Stimulated activated CD4-positive, alpha-beta T cell treated with anti-CD3 and anti-CD28 coated beads, Interleukin-2, amount 100 ng/mL, for 24 hours (primary cell): ENCODE results near the gene MRAS.

Source experiments
- DNase-seq, 2 donors: peaks; one replicate each; pipeline ENCODE4 v3.0.0-alpha.2; 2020

The MRAS gene

DNA sequence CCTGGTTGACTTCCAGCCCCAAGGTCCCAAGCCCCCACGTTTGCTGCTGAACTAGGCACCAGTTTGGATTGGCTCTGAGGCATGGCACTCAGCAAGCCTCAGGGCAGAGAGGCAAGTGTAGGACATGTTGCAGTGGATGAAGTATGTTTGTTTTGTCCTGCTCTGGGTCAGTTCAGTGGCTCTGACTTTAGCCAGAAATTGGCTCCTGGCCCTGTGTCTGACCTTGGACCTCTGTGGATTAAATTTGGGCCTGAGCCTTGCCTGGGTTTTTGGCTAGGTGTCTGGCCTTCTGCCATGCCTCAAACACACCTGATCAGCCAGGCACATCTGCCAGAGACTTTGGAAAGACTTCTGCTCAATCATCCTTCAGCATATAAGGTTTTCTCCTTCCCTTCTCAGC, 3.6 kb upstream of the MRAS start:
- no peak for DNase-seq

DNA sequence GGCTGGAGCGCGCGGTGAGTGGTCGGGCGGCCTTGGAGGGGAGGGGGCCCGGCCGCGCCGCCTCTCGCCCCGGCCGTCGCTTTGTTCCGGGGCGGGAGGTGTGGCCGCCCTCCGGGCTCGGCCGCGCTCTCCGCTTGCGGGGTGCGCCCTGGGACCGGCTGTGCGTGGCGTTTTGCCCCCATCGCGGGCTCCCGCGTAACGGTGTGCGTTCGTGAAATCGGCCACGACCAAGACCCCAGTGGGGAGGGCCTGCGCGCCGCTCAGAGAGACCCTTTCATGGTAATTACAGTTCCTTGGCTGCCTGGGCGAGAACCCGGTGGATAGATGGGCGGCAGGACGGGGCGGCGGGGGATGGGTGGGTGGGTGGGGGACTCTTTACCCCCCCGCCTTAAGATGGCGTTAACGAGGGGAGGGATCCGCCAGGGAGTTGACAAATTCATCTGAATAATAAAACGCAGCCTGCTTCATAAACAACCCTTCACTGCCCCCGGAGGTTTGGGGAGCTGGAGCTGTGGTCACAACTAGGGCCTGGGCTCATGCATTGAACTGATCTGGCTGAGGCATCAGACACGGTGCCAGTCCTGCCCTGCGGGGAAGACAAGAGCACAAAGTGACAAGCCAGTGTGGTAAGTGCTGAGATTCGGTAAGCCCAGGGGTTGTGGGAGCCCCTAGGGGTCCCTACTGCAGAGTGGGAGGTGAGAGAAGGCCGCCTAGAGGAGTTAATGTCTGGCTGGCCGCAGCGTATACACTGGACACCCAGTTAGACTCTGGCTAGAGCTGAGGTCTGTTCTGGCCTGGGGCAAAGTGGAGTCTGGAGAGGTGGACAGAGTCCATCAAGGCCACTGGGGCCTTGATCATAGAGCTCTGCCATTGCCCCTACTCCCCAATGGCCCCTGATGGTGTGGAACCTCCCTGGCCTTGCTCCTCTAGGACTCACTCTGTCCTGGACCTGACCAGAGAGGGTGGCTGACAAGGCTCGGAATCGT, 668 bp downstream of the MRAS start:
- peak in 1 of 2 donors; percentile 10 for DNase-seq

DNA sequence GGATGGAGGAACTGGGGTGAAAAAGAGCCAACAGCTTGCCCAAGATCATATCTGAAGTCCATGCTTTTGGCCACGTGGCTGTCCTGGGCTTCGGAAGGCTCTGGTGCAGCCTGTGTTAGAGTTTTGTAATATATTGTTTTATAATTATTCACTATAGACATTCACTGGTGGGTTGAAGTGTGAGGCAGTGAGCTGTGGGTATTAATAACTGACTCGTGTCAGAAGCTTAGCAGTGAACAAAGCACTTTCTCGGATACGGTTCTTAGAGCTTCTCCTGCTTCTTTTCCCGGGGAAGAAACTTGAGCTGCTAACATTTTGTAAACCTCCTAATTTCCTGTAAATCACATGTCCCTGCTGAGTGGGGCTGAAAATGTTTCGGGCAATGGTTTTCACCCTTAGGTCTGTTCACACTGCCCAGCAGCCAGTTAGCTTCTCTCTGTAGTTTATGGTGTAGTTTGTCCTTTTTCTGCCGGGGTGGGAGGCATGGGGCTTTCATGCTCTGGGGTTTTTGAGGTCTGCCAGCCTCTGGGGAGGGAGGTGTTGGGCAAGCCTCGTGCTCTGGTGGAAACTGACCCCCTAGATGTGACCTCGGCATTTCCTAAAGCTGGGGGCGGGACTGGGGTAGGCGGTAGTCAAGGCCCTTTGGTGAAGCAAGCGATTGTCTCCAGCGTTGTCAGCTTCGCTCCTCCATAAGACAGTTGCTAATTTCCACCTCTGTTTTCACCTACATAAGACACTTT, 1.7 kb downstream of the MRAS start:
- DNase-seq = no peak

DNA sequence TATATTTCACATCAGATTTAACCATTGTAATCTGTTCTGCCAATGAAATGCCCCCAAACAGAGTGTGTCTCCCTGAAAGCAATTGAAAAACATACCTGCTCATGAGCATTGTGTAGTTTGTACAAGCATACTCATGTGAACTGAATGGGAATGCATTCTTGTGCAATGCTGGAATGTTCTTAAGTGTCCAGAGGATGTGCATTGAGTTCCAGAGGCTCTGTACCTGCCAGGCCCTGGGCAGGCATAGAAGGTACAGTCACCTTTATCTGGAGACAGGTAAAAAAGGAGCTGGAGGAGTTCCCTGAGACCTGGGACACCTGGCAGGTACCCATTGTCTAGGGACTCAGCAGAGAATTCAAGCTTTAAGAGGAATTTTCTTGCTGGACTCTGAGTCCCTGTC, 2.8 kb downstream of the MRAS start:
- DNase-seq = no peak

DNA sequence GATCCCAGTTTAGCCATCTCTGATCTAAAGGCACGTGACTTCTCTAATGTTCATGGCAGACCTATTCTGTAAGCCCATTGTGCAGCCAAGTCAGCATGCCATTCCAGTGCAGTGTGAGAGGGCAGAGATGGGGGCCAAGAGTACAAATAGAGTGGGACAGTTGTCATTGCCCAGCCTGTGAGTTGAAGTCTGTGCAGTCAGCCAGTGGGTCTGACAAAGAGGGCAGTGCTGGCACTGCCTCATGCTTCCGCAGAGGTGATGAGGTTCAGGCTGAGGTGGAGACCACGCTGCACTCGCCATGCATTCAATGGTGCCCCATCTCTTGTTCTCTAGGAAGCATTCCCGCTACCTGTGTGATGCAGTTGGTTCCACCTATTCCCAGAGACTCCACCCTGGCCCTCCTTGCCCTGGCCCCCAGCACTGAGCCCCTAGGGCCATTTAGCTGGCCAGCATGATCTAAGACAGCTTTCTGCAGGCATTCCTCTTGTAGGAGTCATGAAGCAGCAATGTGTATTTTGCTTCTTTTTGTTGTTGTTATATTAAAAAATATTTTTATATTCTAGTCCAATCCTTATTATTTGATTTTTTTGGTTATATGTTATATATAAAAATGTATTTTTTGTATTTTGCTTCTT, 3.7 kb downstream of the MRAS start:
- no peak for DNase-seq

DNA sequence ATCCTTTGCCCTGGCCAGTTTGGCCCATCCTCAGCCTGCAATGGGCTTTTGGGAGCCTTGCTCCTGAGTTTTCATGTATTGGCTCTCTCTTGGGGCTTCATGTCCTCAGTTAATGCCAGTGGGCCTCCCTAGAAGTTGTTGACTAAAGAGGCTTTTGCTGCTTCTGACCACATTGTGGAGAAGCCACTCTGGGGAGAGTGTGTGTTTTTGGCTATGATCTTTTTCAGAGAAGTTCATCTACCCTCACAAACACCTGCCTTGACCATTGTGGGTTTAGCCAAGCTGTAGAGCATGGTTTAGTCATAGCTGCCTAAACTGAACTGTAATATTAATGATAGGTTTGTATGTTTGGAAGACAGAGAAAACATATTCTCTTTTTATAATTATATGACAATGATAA, 6.0 kb downstream of the MRAS start:
- no peak for DNase-seq

DNA sequence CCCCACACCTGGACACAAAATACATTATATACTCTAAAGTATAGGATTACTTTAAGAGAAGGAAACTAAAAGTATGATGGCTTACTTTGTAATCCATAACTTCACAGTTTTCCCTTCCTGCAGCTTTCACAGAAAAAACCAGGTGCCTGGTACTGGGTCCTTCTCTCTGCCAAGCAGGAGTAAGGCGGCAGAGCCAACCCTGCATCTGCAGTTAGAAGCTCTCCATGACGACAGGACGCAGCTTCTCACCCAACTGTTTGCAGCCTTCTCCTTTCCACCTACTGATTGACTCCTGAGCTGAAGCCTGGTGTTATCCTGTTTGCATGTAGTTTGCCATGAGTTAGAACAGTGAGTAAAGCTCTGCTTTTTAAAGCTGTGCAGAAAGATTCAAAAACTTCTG, 6.7 kb downstream of the MRAS start:
- DNase-seq = no peak

DNA sequence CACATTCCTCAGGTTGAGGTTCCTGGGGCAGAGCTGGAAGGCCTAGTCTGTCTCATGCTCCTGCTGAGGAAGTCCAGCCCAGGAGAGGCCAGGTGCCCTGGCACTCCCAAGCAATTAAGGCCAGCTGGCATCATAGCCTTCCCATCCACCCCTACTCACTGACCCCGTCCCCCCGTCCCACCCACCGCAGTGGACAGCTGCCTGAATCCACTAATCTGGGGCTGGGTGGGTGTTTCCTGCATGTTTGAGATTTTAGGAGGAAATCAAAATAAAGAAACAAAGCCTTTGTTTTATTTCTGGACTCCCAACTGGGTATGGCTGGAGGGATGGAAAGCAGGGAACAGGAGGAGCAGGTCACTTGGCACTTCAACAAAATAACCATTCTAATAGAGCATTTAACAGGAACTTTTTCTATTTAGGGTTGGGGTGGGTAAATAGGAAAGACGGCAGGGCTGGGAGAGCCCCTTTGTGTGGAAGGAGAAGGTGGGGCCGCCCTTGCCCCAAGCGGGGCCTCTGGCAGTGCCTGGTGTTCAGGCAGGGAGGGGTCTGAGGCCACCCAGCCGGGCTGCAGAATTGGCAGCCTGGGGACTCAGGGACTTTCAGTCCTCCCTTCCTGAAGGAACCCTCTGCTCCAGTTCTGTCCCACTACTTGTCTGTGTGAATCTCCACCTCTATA, 8.5 kb downstream of the MRAS start:
- DNase-seq = no peak

DNA sequence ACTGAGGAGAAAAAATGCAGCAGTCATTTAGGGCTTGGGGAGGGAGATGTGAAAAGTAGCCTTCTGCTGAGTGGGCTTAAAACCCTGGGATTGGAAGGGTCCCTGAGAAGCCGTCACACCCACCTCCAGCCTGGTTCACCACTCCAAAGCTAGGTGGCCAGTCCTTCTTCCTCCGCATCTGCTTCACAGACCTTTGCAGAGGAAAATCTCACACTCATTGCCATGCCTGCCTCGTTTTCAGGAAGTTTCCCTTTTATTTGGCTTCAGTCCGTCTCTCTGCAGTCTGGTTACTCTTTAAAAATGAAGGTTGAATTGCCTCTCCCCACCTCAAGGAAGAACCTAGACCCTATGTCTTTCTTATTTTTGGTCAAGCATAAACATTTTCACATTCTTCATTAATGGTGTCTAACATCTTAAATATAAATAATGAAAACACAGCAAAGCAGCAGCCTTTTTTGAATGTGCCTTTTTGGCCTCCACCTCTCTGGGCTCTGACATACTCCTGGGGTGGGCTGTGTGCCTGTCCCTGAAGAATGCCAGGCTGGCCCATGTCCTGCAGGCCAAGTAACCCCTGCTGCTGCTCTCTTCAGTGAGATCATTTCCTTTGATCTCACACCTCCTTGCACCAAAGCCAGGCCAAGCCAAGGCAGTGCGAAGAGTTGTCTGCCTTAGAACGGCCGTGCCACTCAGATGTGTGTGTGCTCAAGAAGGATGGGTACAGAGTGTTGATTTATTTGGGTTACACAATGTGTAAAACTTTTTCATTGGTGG, 11.0 kb downstream of the MRAS start:
- no peak for DNase-seq

DNA sequence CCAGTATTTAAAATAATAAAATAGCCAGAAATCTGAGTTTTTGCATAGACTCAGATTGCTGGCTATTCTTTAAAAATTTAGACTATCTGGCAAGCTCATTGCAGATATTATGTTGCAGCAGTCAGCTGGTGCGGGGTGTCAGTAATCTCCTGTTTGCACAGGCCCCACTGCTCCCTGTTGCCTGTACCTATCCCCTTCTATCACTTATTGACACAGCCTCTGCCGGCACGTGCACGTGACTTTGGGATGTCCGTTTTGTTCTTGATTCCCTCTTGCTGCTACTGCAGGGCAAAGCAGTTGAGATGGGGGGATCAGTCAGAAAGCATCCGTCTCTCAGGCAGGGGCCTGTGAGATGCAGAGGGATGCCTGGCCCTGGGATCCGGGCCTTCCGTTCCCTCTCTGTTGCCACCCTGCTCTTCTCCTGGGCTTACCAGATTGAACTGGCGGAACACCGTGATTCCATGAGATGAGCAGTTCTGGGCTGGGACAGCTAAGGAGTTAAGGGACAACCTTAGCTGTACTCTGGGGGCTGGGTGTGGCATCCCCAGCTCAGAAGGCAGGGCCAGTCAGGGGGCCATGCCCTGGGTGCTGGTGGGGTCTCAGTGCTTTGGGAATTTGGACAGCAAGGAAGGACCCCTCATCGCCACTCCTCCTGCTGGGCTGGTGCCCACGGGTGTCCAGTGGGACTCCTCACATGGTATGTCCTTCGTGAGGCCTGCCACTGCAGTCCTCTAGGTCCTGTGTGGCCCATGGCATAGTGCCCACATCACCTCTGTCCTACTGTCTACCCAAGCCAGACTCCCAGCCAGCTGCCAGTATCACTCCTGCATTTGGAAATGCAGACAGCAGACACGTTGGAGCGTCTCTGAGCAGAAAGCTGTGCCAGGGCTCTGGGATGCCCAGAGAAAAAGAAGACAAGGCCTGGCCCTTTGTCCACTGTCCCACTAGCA, 11.8 kb downstream of the MRAS start:
- no peak for DNase-seq

DNA sequence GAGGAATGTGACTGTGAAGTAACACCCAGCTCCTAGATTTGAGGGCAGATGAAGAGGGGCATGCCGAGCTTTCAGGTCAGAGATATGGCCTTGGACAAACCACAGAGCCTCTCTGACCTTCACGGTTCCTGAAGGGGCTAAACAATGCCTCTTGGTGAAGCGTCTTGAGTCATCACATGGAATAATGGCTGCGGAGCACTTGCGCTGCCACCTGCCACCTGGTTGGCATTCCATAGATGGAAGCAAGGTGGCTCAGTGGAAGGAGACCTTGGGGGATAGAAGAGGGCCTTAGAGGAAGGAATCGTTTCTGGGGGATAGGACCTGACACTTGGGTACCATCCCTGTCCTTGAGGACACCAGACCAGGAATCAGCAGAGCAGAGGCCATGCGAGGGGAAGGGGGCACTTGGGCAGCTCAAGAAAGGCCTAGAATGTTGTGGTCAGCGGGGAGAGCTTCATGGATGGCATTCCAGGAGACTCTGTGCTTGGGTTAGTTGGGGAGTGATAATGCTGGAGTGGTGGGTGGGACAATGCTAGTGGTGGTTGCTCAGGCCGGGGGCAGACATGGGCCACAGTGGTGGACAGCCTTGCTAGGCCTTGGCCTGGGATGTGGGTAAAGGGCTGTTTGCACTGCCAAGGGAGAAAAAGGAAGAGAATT, 12.6 kb downstream of the MRAS start:
- no peak for DNase-seq

DNA sequence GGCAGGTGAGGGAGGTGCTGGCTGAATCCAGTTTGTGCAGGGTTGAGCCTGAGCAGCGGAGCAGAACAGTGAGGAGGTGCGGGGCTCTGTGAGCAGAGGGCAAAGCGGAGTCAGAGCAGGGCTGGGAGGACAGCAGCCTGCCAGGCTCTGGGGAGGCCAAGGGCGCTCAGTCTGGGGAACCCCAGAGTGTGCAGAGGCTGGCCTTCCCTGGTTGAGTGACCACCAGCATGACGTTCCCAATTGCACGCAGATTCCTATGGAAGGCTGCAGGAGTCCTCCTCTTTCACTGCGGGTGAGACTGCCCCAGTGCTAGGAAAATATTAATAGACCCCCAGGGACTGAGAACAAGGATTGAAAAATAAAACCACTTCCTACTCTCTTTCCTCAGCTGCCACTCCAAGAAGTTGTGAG, 13.2 kb downstream of the MRAS start:
- DNase-seq = no peak

DNA sequence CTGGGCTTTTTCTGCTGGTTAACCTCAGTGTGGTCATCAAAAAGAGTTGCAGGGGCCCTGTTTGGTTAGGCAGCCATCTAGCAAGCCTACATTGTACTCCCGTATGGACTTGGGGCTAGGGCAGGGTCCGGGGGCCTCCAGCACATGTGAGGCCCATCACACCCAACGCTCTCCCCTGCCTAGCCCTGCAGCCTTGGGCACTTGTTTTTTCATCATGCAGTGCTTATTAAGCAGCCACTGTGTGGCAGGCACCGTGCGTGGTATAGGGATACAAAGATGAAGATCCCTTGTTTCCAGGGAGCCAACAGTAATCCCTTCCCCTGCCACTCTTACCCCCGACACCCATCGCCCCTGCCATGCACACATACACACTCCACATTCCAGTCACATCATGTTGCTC, 14.2 kb downstream of the MRAS start:
- DNase-seq = no peak

DNA sequence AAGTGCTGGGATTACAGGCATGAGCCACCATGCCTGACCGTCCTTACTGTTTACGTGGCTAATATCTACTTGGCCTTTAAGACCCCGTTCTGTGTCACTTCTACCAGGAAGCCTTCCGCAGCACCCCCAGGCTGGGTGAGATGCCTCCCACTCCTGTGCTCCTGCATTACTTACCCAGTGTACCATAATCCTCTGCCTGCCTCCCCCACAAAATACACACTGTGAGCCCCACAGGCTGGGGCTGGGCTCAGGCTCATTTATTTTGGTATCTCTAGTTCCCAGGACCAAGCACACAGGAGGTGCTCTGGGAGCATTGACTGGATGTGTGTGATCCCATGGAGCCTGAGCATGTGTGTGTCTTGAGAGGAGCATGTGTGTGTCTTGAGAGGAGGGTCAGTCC, 14.9 kb downstream of the MRAS start:
- DNase-seq = no peak

DNA sequence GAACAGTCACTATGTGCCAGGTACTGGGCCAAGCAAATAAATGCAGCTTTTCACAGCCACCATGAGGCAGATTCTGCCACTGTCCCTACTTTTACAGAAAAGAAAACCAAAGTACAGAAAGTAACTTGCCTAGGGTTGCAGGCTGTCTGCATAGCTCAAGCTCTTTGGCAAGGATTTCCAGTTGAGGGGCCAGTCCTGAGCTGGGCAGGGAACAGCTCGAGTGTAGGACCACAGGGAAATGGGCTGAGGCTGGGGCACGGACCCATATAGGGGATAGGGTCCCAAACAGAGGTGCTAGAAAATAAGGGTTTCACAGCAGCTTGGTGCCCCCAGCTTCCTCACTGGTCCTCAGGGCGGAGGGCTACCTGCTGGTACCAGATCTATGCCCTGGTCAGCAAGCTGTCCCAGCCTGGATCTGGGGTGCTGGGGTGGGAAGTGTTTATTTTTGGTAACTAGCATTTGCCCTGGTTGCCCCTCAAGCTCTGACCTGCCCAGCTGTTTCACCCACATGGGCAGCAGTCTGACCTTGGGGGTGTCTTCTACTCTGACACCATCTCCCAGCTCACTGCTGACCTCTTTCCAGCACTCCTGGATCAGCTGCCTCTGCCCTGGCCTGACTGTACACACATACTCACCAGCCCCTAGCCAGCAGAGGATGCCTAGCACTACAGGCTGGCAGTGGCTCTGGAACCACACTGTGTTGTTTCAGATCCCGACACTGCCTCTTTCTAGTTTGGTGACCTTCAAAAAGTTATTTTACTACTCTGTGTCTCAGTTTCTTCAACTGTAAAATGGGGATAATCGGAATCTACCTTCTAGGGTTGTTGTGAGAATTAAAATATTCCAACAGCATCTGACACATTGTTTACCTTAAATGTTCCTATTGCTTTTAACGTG, 16.2 kb downstream of the MRAS start:
- DNase-seq = no peak

DNA sequence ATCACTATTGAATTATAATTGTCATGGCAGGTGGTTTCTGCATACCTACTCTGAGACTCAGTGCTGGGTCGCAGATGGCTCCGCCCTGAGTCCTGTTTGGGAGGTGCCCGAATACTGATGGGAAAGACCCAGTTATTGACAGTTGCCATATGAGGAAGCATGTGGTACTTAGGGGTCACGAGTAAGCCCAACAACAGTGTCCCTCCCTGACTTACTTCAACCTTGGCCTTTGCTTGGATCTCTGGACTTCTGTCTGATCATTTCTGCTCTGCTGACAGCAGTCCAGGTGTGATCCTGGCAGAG, 16.8 kb downstream of the MRAS start:
- DNase-seq = no peak

DNA sequence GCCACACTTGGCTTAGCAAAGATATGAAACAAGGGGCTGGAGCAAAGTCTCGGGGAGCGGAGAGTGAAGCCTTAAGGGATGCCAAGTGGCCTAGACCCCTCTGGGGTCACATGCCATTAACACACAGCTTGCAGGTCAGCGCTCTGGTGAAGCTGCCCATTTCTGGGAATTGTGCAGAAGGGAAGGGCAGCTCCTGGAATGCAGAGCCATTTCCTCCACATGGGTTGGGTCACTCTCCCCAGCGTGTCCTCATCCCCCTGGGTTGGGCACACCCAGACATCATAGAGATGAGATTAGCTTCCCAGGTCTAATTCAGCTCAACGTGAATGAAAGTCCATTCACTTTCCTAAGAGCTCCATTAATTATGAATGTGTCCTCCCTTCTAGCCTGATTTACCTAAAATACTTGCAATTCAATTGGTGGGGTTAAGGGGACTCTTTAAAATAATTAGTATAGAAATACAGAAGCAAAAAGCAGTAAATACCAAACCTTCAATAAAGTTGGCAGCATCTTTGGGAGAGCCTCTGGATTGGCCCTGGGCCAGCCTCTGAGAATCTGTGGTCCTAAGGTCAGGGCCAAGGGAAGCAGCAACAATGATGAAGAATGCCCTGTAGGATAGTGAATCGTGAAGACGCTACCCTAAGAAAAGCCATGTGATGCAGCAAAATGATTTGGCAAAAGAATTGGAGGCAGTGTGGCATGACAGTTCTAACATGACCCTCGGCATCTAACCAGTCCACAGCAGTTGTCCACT, 17.8 kb downstream of the MRAS start:
- DNase-seq = no peak

DNA sequence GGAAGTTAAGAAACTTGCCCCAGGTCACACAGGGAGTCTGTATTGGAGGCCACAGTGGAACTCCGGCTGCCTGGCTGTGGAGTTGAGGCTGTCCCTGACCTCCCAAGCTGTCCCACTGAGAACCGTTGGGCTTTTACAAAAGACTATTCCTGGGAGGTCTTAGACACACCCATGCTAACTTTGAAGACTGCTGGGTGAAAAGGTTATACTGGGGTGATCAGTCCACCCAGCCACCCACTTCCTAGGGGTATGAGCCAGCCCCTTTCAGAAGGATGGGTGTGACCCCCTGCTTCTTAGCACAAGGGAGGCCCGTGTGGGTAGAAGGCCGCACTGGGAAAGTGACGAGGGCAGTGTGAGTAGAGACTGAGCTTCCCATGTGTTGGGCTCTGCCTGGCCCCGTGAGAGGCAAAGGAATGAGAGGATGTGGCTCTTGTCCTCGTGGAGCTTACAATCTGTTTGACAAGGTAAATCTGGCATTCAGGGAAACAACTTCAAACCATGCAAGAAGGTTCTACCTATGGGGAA, 19.0 kb downstream of the MRAS start:
- no peak for DNase-seq

DNA sequence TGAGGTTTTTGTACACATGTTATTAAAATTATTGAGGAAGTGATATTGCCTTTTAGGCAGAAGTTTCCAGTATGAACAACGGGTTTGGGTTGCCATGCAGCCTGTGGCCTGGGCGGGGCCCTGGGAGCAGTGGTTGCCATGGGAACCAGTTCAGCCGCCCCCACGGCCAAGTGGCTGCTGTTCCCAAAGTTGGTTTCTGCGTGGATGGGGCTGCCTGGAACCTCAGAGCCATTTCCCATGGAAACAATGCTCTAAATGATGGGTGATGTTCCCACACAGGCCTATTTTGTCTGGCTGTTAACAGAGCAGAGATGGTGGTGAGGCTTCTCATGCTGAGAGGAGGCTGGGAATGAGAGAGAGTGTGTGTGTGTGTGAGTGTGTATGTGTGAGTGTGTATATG, 19.5 kb downstream of the MRAS start:
- DNase-seq = no peak
